ENCODE data around the gene ERICH4. TPM values are rescaled to one million over a fixed set of nuclear protein-coding genes. Genes with fewer than 3 reads are reported as not detected.

The ERICH4 gene
- total RNA-seq, 1 donor from 2014 or later, result not detected

- DNase-seq (ENCODE audit: low read depth), result no peak
- H3K4me3 ChIP-seq (ENCODE audit: low read depth, low read length), result no peak overlapping the region
- no peaks in the 10 kb centered on the region for H3K27me3 ChIP-seq (ENCODE audit: control insufficient read depth, insufficient read depth, low read length)
- no peak for FAIRE-seq
- H3K36me3 ChIP-seq (ENCODE audit: control insufficient read depth, insufficient read depth, low read length), result peaks cover 19% of the 10 kb centered on the region
- TF ChIP-seq, protein P1, sequence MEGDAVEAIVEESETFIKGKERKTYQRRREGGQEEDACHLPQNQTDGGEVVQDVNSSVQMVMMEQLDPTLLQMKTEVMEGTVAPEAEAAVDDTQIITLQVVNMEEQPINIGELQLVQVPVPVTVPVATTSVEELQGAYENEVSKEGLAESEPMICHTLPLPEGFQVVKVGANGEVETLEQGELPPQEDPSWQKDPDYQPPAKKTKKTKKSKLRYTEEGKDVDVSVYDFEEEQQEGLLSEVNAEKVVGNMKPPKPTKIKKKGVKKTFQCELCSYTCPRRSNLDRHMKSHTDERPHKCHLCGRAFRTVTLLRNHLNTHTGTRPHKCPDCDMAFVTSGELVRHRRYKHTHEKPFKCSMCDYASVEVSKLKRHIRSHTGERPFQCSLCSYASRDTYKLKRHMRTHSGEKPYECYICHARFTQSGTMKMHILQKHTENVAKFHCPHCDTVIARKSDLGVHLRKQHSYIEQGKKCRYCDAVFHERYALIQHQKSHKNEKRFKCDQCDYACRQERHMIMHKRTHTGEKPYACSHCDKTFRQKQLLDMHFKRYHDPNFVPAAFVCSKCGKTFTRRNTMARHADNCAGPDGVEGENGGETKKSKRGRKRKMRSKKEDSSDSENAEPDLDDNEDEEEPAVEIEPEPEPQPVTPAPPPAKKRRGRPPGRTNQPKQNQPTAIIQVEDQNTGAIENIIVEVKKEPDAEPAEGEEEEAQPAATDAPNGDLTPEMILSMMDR (IDR thresholded peaks at IDR 0.05; ENCODE audit: insufficient read depth, low read length, severe bottlenecking), result no peak
Observed at GRCh38 chr19:41411100-41411967, 31.6 kb upstream of the ERICH4 start.

DNA sequence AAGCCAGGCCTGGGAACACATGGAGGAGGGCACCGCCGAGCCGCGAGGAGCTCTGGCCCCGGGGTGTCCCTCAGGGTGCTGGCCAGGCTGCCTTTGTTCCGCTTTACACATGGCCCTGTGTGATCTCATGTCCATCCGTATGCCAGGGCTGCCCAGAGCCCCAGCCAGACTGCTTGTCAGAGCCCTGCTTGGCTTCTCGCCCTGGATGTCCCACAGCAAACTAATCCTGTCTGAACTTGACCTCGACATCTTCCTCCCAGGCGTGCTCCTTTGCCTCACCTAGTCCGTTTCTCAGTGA is 31.0 kb upstream of the ERICH4 start:
- FAIRE-seq, result no peak
- TF ChIP-seq, protein P1 (IDR thresholded peaks at IDR 0.05; ENCODE audit: insufficient read depth, low read length, severe bottlenecking), result no peak
- DNase-seq (ENCODE audit: low read depth), result peak; percentile 43
- Histone ChIP-seq H3K36me3 (ENCODE audit: control insufficient read depth, insufficient read depth, low read length) (peaks cover 21% of the 10 kb centered on the region), H3K4me3 (ENCODE audit: low read depth, low read length) (no peak overlapping the region), H3K27me3 (ENCODE audit: control insufficient read depth, insufficient read depth, low read length) (no peaks in the 10 kb centered on the region)

DNA sequence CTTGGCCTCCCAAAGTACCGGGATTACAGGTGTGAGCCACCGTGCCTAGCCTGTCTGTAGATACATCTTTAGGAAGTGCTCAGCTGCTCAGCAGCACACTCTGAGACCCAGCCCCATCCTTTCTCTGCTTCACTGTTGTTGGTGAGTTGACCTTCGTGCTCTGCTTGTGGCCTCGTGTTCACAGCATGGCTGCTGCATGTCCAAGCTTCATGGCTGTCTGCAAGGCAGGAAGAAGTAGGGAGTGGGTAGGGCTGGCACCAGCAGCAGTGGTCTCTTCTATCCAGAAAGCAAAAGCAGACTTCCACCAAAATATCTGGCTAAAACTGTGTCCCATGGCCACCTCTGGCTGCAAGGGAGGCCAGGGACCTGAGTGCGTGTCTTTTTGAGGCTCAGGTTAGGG is 30.0 kb upstream of the ERICH4 start:
- no peak for DNase-seq (ENCODE audit: low read depth)

GRCh38 chr19:41413947-41414346 is 29.0 kb upstream of the ERICH4 start:
- DNase-seq (ENCODE audit: low read depth) (no peak), FAIRE-seq (peak; percentile 36)
- TF ChIP-seq, protein P1 (IDR thresholded peaks at IDR 0.05; ENCODE audit: insufficient read depth, low read length, severe bottlenecking), result no peak

More for the DNA sequence above, 30.0 kb upstream of the ERICH4 start:
- no peaks in the 10 kb centered on the region for H3K27me3 ChIP-seq (ENCODE audit: control insufficient read depth, insufficient read depth, low read length)
- TF ChIP-seq, protein P1 (IDR thresholded peaks at IDR 0.05; ENCODE audit: insufficient read depth, low read length, severe bottlenecking), result no peak
- H3K4me3 ChIP-seq (ENCODE audit: low read depth, low read length), result no peak overlapping the region
- H3K36me3 ChIP-seq (ENCODE audit: control insufficient read depth, insufficient read depth, low read length), result peaks cover 23% of the 10 kb centered on the region
- FAIRE-seq, result no peak

GRCh38 chr19:41414461-41414860 is 28.5 kb upstream of the ERICH4 start:
- Histone ChIP-seq H3K4me3 (ENCODE audit: low read depth, low read length) (no peak overlapping the region), H3K27me3 (ENCODE audit: control insufficient read depth, insufficient read depth, low read length) (no peaks in the 10 kb centered on the region), H3K36me3 (ENCODE audit: control insufficient read depth, insufficient read depth, low read length) (peaks cover 26% of the 10 kb centered on the region)
- DNase-seq (ENCODE audit: low read depth), result no peak
- TF ChIP-seq, protein P1 (IDR thresholded peaks at IDR 0.05; ENCODE audit: insufficient read depth, low read length, severe bottlenecking), result no peak
- no peak for FAIRE-seq

More at GRCh38 chr19:41413947-41414346, 29.0 kb upstream of the ERICH4 start:
- Histone ChIP-seq H3K27me3 (ENCODE audit: control insufficient read depth, insufficient read depth, low read length) (no peaks in the 10 kb centered on the region), H3K36me3 (ENCODE audit: control insufficient read depth, insufficient read depth, low read length) (peaks cover 24% of the 10 kb centered on the region), H3K4me3 (ENCODE audit: low read depth, low read length) (no peak overlapping the region)
